ENCODE measurements around the gene CCNY.

CCNY gene

DNA sequence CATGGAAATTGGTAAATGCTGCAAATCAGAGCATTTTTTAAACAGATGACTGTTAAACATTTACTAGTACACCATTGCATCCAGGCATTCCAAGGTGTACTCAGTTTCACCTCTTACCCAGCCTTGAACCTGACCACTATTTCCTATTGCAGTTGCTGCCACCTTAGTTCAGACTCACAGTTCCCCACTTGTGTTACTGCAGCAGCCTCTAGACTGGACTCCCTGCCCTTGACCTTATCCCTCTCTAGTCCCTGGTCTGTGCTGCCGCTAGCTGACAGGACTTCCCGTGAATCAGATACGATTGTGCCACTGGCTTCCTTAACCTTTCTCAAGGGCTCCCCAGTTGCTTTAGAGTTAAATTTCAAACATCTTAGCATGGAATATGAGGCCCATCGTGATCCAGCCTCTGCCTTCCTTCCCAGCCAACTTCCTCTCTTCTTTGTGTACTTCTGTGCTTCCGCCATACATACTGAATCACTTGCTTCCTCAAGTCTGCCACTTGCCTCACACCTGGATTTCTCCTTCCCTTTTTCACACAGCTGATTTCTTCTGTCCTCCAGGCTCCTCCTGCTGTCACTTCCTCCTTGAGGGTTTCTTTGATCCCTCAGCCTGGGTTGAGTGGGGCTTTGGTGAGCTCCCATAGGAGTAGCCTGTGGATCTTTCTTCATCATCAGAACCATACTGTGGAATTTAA lies 150.1 kb downstream of the CCNY start:
- no peak for DNase-seq (ENCODE audit: low read depth in 2 of 2)

DNA sequence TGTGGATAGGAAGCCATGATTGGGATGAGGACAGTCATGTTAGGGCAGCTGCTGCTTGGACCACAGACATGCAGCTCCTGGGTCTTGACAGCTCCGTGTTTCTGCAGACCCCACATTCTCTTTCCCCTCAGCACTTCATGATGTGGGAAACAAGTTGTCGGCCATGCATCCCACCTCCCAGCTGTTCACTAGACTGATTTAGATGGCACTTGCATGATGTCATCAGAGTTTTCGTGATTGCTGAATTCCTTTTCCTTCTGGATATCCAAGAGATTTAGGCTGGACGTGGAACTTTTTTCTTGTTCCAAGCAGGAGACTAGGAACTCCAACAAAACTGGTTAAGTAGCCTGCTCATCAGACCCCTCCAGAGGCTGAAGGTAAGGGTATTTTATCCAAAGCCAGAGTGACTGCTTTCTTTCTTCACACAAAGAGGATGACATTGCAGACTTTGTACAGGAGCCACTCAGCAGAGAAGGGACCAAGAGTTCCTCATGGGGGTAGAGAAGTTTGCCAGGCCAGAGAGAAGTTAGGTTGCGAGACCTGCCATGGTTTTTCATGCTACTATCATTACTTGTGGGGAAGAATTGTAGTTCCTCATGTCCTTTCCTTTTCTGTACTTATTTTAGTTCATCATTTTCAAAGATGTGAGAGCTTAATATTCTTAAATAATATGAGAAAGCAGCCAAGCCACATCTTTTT lies 151.2 kb downstream of the CCNY start:
- DNase-seq (ENCODE audit: low read depth in 2 of 2) = no peak

DNA sequence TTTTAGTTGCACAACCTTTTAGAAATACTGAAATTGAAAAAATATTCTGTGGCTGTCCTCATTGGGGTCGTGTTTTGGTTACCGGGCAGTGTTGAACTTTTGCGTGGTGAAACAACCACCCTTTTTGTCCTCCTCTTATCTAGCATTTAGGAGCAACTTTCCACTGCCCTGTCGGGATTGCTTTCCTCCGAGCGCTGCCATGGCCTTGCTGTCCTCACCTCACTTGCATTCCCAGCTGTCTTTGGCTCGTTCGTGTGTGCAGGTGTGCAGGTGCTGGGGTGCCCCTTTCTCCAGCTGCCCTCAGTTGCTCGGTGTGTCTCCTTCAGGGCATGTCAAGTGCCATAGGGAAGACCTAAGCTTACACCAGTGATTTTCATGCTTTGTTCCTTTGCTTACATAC lies 151.9 kb downstream of the CCNY start:
- no peak for DNase-seq (ENCODE audit: low read depth in 2 of 2)

DNA sequence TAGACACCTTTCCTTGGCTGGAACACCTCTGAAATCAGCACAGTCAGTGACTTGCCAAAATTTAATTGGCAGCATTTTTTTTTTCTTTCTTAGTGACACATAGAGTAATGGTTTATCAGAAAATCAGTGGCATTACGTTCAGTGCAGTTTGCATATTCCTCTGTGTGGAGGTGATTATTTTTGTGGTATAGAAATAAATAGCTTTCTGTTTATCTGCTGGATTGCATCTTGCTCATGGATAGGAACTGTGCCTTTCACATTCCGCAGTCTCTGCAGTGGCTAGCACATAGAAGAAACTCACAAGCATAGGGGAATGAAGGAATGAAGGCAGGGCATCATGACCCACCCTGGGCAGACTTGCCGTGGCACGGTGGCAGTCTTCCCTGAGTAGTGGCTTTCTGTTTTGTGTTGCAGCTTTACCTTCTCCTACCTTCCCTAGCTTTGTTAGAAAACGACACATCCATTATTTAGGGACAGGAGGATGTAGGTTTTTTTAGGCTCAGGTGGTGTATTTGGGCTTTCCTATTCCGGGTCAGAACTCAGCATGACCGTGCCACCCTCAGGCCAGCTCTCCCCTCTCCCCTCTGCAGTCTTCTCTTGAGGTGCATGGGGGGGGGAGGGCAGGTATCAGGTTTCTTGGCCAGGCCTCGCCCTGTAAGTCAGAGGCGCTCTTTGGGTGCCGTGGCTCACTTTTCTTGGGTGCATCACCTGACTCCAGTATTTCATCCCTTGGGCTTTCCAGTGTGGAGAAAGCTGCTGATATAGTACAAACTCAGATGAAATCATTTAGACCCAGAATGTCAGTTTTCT lies 156.3 kb downstream of the CCNY start:
- no peak for DNase-seq (ENCODE audit: low read depth in 2 of 2)

DNA sequence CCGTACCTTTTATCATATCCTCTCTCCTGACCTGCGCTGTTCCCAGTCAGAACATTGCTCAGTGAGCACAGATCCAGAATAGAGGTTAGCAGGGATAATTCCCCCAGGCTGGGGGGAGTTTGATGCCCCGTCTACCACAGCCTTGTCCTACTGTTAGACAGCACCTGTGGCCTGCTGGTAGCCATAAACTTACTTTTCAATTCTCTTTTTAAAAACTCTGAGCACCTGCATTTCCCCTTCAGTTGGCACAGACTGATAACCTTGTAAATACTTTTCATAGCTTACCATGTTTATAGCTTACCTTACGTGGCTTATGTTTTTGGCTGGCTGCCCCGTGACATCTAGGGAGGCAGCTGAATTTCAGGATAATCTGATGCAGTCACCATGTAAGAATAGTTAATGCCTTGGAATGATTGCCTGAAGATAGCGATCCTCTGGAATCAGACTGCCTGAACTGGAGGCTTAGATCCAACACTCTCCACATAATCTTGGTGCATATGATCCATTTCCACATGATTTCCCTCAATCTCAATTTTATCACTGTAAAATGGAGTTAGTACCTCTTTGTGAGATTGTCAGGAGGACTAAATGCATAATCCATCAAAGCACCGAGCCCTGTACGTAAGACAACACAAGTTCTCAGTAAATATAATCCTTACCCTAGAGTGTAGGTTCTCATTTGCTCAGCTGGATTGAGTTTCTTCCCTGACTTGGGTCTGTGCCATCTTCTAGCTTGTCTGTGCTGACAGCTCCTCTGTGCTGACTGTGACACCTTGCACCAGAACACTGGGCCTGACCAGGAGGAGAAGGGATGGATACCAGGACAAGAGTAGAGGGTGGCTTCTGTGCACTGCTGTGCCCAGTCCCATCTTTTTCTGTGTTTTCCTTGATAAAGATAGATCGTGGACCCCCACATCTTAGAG lies 157.1 kb downstream of the CCNY start:
- DNase-seq (ENCODE audit: low read depth in 2 of 2) = no peak

DNA sequence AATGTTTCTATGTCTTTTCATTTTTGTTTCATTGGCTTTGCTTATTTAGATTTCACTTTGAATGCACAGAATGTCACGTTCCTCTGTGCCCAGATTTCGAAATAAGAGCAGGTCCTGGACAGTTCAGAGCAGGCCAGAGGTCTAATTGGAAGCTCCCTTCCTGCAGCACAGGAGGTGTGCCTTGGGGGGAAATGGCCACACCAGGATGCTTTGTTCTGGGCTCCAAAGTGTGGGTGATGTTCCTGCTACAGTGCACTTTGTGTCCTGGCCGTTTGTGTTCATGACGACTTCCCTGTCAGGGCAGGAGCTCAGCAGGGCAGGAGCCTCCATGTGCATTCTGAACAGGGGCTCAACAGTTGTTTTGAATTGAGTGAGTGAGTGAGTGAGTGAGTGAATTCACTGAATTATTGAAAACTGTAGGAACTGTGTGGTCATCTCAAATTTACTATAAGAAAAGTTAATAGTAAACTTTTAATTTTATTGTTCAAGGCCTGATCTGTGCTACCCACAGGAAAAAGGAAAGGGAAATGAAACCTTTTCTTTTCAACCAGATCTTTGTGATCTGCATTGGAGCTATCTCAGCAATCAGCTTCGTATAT lies 159.3 kb downstream of the CCNY start:
- DNase-seq (ENCODE audit: low read depth in 2 of 2) = no peak

DNA sequence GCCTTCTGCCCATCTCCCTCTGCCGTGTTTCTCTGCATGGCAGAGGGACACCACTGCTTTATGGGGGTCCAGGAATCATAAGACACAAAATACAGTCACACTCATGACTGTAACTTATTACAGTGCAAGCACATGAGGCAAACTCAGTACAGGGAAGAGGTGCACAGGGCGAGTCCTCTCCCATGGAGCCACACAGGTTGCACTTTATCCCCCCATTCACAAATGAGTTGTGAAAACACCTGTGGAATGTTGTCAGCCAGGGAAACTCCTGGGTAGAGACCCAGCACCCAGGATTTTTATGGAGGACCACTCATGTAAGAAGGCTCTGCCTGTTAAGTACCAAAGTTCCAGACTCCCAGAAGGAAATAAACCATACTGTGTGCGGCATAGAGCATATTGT lies 161.6 kb downstream of the CCNY start:
- DNase-seq (ENCODE audit: low read depth in 2 of 2) = no peak

DNA sequence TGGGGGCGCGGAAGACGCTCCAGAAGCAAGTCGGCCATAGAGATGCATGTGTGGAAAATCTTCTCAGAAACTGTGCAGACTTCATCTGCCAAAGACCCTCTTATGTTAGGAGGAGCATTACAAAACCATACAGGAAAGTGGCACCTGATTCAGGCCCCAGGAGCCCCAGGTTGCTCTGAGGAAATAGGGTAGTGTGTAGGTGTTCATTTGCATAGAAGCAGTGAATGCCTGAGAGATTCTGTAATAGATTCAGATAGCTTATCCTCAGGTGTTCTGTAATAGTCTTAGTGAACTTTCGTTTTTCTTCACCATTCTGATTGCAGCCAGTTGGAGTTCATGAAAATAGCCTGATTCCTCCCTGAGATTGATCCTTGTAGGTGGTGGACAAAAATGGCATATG lies 162.4 kb downstream of the CCNY start:
- no peak for DNase-seq (ENCODE audit: low read depth in 2 of 2)

DNA sequence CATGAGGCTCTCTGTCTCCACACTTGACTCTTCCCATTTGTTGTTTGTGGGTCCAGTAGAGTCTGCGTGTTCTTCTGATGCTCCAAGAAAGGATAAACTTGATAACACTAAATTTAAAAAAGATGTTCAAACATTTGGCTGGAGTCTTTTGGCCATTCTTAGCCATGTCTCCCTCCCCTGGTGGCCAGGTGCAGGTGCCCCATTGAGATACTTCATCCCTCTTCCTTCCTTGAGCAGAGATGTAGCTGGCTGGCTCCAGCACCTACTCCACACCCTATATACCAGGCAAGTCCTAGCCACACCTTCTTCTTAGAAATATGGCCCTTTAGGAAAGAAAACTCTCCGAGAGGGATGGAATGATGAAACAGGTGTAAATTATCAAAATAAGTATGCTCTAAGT lies 165.6 kb downstream of the CCNY start:
- no peak for DNase-seq (ENCODE audit: low read depth in 2 of 2)

DNA sequence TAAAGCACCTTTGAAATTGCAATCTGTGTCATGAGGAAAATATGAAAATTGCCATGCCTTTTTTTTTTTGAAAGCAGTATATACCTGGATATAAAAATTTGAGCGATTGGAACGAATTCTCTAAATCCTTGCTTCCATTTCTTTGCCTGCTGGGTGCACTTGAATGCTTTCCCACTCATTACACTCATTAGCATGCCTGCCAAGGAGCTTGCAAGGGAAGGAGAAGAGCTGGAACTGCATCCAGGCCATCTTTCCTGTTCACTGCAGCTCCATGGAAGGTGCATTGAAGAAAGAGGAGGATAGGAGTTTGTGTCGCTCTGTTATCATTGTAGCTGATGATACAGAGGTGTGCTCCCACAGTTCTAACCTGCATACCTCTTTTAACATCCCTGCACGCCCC lies 166.4 kb downstream of the CCNY start:
- no peak for DNase-seq (ENCODE audit: low read depth in 2 of 2)

DNA sequence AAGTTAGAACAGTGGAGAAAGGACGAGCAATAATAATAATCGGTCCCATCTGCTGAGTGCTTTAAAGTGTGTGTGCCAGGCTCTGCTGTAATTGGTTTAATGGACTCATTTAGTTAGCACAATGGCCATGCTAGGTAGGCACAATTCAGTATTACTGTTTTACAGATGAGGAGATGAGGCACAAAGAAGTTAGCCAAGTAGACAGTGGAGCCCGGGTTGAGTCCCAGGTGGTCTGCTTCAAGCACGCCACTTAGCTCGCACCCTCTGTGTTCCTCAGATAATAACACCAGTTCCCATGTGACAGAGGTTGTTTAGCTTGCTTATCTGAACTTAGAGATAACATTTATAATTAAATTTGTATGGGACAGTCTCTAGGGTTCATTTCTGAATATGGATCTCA lies 167.3 kb downstream of the CCNY start:
- DNase-seq (ENCODE audit: low read depth in 2 of 2) = no peak

DNA sequence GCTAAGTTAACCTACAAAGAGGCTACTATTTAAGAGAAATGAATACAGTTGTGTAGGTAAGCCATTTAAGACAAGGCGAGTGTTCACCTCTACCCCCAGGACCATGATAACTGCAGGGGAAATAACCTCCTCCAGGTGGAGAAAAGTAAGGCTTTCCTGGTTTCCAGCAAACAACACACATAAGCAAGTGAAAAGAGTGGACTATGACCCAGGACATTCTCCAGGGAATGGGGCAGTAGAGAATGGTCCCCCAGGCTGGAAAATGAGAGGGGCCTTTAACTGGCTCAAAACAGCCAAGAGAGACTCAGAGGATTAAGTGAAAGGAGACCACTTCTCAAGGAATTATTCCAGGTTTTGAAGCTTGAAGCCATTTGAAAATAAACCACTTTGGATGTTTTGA lies 167.8 kb downstream of the CCNY start:
- no peak for DNase-seq (ENCODE audit: low read depth in 2 of 2)

DNA sequence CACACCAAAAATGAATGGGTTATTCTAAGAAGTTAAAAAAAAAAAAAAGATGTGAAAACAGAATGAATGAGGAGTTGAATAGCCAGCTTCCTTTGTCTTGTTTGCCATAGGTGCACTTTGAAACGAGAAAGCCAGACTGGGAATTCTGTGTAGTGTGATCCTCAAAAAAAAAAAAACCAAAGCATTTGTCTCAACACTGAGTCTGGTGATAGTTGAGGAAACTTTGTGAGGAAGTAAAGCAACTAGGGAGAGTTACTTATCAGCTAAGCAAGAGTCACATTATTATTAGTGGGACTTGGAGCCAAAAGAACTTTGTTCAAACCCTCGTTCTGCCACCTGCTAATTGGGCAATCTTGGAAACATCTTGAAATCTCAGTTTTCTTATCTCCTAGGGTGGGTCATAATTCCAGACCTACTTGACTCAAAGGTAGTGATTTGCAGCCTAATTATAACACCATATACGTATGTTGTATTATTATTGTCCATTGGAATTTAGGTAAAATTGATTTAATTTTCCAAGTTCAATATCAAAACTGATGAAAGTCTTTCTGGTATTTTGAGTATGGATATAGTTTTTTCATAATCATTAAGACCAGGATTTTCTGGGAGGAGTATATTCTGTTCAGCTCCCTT lies 169.0 kb downstream of the CCNY start:
- DNase-seq (ENCODE audit: low read depth in 2 of 2) = no peak

DNA sequence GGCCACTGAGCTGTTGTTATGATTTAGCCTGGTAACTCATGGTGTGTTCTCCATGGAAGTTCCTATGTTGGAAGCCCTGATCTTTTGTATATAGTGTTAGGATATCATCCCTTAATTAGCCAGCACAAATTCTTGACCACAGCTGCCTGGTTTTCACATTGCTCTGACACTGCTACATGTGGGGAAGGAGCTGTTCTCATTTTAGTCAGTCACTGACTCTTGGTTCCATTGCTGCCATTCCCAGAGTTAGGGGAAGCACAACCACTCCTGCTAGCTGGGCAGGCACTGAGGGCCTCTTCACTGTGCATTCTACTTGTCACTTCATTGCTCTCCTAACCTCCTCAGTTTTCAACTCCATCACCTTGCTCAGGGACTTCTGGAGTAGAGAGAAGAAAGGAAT lies 170.4 kb downstream of the CCNY start:
- DNase-seq (ENCODE audit: low read depth in 2 of 2) = no peak

DNA sequence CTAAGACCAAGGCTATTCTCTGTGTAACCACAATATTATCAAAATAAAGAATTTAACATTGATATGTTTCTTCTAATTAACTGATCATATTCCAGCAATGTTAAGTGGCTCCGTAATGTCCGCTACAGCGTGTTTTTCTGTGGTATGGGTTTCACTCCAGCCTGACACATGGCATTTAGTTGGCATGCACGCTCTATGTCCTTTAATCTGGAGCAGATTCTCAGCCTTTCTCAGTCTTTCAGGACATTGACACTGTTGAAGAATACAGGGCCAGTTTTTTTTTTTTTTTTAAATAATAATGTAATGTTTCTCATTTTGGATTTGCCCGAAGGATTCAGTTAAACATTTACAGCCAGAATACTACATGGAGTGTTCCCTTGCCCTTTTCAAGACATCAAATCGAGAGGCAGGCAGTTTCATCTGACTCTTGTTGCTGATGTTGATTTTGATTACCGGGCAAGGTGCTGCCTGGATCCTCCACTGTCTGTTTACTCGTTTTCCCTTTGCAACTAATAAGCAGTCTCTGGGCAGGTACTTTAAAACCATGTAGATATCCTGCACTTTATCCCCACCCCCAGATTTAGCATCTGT lies 171.3 kb downstream of the CCNY start:
- DNase-seq (ENCODE audit: low read depth in 2 of 2) = no peak

DNA sequence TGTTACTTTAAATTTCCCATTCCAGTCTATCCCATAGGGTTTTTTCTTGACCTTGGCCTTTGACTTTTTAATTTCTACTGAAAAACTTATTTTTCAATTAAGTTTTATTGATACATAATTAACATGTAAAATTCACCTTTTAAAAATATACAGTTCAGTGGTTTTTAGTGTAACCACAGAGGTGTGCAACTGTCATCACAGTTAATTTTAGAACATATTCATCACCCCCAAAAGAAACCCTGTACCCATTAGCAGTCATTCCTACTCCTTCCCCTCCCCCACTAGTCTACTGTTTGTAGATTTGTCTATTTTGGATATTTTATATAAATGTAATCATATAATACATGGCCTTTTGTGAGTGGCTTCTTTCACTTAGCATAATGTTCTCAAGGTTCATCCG lies 172.3 kb downstream of the CCNY start:
- no peak for DNase-seq (ENCODE audit: low read depth in 2 of 2)

DNA sequence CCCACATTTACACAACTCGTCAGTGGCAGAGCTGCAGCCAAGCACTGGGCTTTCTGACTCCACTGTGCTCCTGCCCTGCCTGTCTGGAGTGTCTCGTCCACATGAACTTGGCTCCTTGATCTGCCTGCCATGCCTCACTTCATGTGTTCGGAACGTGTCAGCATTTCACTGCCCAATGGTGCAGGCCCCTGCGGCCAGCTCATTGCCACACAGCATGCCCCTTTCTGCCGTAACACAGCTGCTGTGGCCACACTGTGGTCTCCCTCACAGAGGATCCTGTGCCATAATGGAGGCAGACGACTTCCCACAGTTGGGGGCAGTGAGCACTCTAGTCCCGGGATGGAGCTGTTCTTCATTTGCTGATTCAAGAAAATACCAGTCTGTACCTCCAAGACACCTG lies 174.6 kb downstream of the CCNY start:
- no peak for DNase-seq (ENCODE audit: low read depth in 2 of 2)

DNA sequence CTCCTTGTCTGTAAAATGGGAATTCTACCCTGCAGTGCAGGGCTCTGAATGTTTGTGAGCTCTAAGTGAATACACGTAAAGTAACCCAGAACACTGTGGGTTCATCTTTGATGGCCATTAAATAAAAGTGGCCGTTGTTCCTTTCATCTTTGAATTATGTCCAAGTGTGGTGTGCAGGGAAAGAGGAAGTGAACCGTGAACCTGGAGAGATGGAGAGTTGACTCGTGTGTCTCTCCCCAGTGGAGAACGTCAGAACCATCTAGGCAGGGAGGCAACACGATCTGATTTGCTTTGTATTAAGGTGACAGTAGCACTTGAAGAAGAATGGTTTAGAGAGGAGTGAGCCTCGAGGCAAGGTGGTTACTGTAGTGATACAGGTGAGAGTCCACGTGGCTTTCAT lies 175.3 kb downstream of the CCNY start:
- no peak for DNase-seq (ENCODE audit: low read depth in 2 of 2)

DNA sequence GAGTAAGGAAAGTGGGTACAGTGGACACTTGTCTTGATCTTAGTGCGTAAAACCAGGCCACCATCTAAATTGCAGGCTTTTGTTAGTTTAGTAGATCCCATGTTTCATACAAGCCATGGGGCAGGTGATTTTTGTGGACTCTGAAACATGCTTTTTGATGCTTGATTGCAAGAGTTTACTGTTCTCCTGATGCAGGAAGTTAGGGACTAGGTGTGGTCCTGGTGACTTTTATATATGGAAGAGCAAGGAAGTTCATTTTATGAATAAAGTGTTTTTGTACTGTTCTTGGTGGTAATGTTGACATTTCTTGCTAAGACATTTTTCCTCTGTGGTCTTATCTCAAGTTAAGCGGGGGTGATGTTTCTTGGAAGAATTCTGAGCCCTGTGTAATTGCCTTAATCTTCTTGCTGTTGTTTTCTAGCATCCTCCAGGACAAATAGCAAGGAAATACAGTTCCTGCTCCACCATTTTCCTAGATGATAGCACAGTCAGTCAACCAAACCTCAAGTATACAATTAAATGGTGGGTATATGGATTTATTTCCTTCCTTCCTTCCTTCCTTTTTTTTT lies 179.9 kb downstream of the CCNY start:
- no peak for DNase-seq (ENCODE audit: low read depth in 2 of 2)
